Stimulated activated naive CD8-positive, alpha-beta T cell treated with anti-CD3 and anti-CD28 coated beads, Interleukin-15, amount 100 ng/mL, for 72 hours (primary cell): Measurements from ENCODE around the gene RFX4.
A peak's percentile ranks its signal among the peaks of the same experiment; 100 is the strongest.

Experiments used
- ATAC-seq: fragments of 150-1000 bp; cut with Tn5 transposase; 2 replicates; pipeline ENCODE4 v1.10.0; 2021; ENCODE audit warnings: mild to moderate bottlenecking, moderate library complexity
- DNase-seq, 2 donors: peaks; one replicate each; pipeline ENCODE4 v3.0.0; 2021 to 2022
- H3K27ac Mint-ChIP-seq, 2 donors: one replicate each; pipeline ENCODE4 v1.8.0; 2022; ENCODE audit warnings: mild to moderate bottlenecking in 2 of 2, mixed read lengths in 2 of 2, moderate library complexity in 2 of 2
- H3K27me3 Mint-ChIP-seq: one replicate; pipeline ENCODE4 v1.8.0; 2022; ENCODE audit warnings: mixed read lengths
- H3K4me1 Mint-ChIP-seq: one replicate; pipeline ENCODE4 v1.8.0; 2022; ENCODE audit warnings: mild to moderate bottlenecking, mixed read lengths
- H3K4me3 Mint-ChIP-seq, 2 donors: one replicate each; pipeline ENCODE4 v1.8.0; 2022; ENCODE audit warnings: mild to moderate bottlenecking in 2 of 2, mixed read lengths in 2 of 2, moderate library complexity in 1 of 2
- H3K9me3 Mint-ChIP-seq, 2 donors: one replicate each; pipeline ENCODE4 v1.8.0; 2022; ENCODE audit warnings: mixed read lengths in 2 of 2

The RFX4 gene

GRCh38 chr12:106655577-106655976 lies 72.8 kb downstream of the RFX4 start:
- no peak for ATAC-seq

GRCh38 chr12:106657488-106657887 lies 74.7 kb downstream of the RFX4 start:
- peaks cover 10% of the 10 kb centered on the region for H3K27me3 Mint-ChIP-seq
- peaks cover 21 to 31% of the 10 kb centered on the region in 2 donors for H3K9me3 Mint-ChIP-seq
- ATAC-seq = no peak
- no peaks in the 10 kb centered on the region for H3K4me1 Mint-ChIP-seq
- no peak overlapping the region for H3K27ac Mint-ChIP-seq
- H3K4me3 Mint-ChIP-seq = no peak overlapping the region
- no peak for DNase-seq

More at GRCh38 chr12:106655577-106655976, 72.8 kb downstream of the RFX4 start:
- Mint-ChIP-seq H3K27me3 (peaks cover 10% of the 10 kb centered on the region), H3K4me3 (no peak overlapping the region), H3K9me3 (peaks cover 8 to 15% of the 10 kb centered on the region in 2 donors), H3K27ac (no peak overlapping the region), H3K4me1 (no peaks in the 10 kb centered on the region)
- no peak for DNase-seq

GRCh38 chr12:106663385-106663784 lies 80.6 kb downstream of the RFX4 start:
- DNase-seq (no peak), ATAC-seq (no peak)
- Mint-ChIP-seq H3K4me1 (no peaks in the 10 kb centered on the region), H3K9me3 (peaks cover 39 to 48% of the 10 kb centered on the region in 2 donors), H3K4me3 (no peak overlapping the region), H3K27ac (no peak overlapping the region), H3K27me3 (peaks cover 11% of the 10 kb centered on the region)

- ATAC-seq = no peak
- peaks cover 47% of the 10 kb centered on the region for H3K27me3 Mint-ChIP-seq
Measured at GRCh38 chr12:106669216-106669615, 86.4 kb downstream of the RFX4 start.

GRCh38 chr12:106670131-106670530 lies 87.3 kb downstream of the RFX4 start:
- no peaks in the 10 kb centered on the region for H3K9me3 Mint-ChIP-seq
- DNase-seq (no peak), ATAC-seq (no peak)
- peaks cover 54% of the 10 kb centered on the region for H3K27me3 Mint-ChIP-seq
- H3K27ac Mint-ChIP-seq = peak overlapping the region in 1 of 2 donors; percentile 1
- no peaks in the 10 kb centered on the region for H3K4me1 Mint-ChIP-seq
- H3K4me3 Mint-ChIP-seq = no peak overlapping the region

More at GRCh38 chr12:106669216-106669615, 86.4 kb downstream of the RFX4 start:
- DNase-seq = no peak
- Mint-ChIP-seq H3K4me3 (no peak overlapping the region), H3K9me3 (peaks cover 5 to 8% of the 10 kb centered on the region in 2 donors), H3K4me1 (no peaks in the 10 kb centered on the region), H3K27ac (no peak overlapping the region)

- no peak overlapping the region for H3K4me3 Mint-ChIP-seq
- DNase-seq (no peak), ATAC-seq (no peak)
- H3K27ac Mint-ChIP-seq = no peak overlapping the region
- no peaks in the 10 kb centered on the region for H3K4me1 Mint-ChIP-seq
- no peaks in the 10 kb centered on the region for H3K9me3 Mint-ChIP-seq
- peaks cover 43% of the 10 kb centered on the region for H3K27me3 Mint-ChIP-seq
Measured at GRCh38 chr12:106671840-106672239, 89.0 kb downstream of the RFX4 start.

GRCh38 chr12:106672314-106673025 lies 89.7 kb downstream of the RFX4 start:
- Mint-ChIP-seq H3K27ac (no peak overlapping the region), H3K4me3 (no peak overlapping the region), H3K4me1 (no peaks in the 10 kb centered on the region), H3K9me3 (no peaks in the 10 kb centered on the region), H3K27me3 (peaks cover 43% of the 10 kb centered on the region)
- DNase-seq (no peak), ATAC-seq (no peak)

GRCh38 chr12:106673141-106673540 lies 90.3 kb downstream of the RFX4 start:
- no peaks in the 10 kb centered on the region for H3K4me1 Mint-ChIP-seq
- H3K9me3 Mint-ChIP-seq = no peaks in the 10 kb centered on the region
- ATAC-seq = no peak
- no peak for DNase-seq
- H3K4me3 Mint-ChIP-seq = no peak overlapping the region
- peaks cover 43% of the 10 kb centered on the region for H3K27me3 Mint-ChIP-seq
- no peak overlapping the region for H3K27ac Mint-ChIP-seq

GRCh38 chr12:106675651-106676435 lies 93.0 kb downstream of the RFX4 start:
- DNase-seq = no peak
- H3K4me1 Mint-ChIP-seq = no peaks in the 10 kb centered on the region
- peaks cover 36% of the 10 kb centered on the region for H3K27me3 Mint-ChIP-seq
- no peak overlapping the region for H3K27ac Mint-ChIP-seq
- H3K4me3 Mint-ChIP-seq = no peak overlapping the region
- ATAC-seq = no peak
- H3K9me3 Mint-ChIP-seq = no peaks in the 10 kb centered on the region

GRCh38 chr12:106679574-106679973 lies 96.8 kb downstream of the RFX4 start:
- DNase-seq = no peak
- ATAC-seq = no peak
- peaks cover 4% of the 10 kb centered on the region for H3K27me3 Mint-ChIP-seq
- no peak overlapping the region for H3K4me3 Mint-ChIP-seq
- H3K9me3 Mint-ChIP-seq = no peaks in the 10 kb centered on the region
- H3K27ac Mint-ChIP-seq = no peak overlapping the region
- no peaks in the 10 kb centered on the region for H3K4me1 Mint-ChIP-seq

- no peak overlapping the region for H3K27ac Mint-ChIP-seq
- H3K27me3 Mint-ChIP-seq = no peaks in the 10 kb centered on the region
- ATAC-seq (no peak), DNase-seq (no peak)
- no peaks in the 10 kb centered on the region for H3K4me1 Mint-ChIP-seq
- no peak overlapping the region for H3K4me3 Mint-ChIP-seq
- no peaks in the 10 kb centered on the region for H3K9me3 Mint-ChIP-seq
Measured at GRCh38 chr12:106680280-106680679, 97.5 kb downstream of the RFX4 start.

- H3K4me3 Mint-ChIP-seq = no peak overlapping the region
- H3K4me1 Mint-ChIP-seq = no peaks in the 10 kb centered on the region
- no peaks in the 10 kb centered on the region for H3K27me3 Mint-ChIP-seq
- ATAC-seq (no peak), DNase-seq (no peak)
- no peak overlapping the region for H3K27ac Mint-ChIP-seq
- H3K9me3 Mint-ChIP-seq = no peaks in the 10 kb centered on the region
Measured at GRCh38 chr12:106681210-106681609, 98.4 kb downstream of the RFX4 start.

GRCh38 chr12:106682594-106683234 lies 99.9 kb downstream of the RFX4 start:
- Mint-ChIP-seq H3K9me3 (no peaks in the 10 kb centered on the region), H3K27ac (no peak overlapping the region), H3K4me1 (no peaks in the 10 kb centered on the region), H3K27me3 (no peaks in the 10 kb centered on the region), H3K4me3 (no peak overlapping the region)
- ATAC-seq (peak; percentile 74), DNase-seq (no peak)

- Mint-ChIP-seq H3K4me3 (no peak overlapping the region), H3K9me3 (no peaks in the 10 kb centered on the region), H3K27me3 (no peaks in the 10 kb centered on the region), H3K27ac (peak overlapping the region in 1 of 2 donors; percentile 27), H3K4me1 (no peaks in the 10 kb centered on the region)
- ATAC-seq (no peak), DNase-seq (no peak)
Measured at GRCh38 chr12:106684497-106684896, 101.7 kb downstream of the RFX4 start.

- Mint-ChIP-seq H3K27ac (no peak overlapping the region), H3K27me3 (no peaks in the 10 kb centered on the region), H3K4me3 (no peak overlapping the region), H3K9me3 (no peaks in the 10 kb centered on the region), H3K4me1 (no peaks in the 10 kb centered on the region)
- ATAC-seq = no peak
- DNase-seq = no peak
Measured at GRCh38 chr12:106685381-106685780, 102.6 kb downstream of the RFX4 start.

GRCh38 chr12:106687672-106688071 lies 104.9 kb downstream of the RFX4 start:
- no peak overlapping the region for H3K4me3 Mint-ChIP-seq
- H3K27me3 Mint-ChIP-seq = no peaks in the 10 kb centered on the region
- no peak for ATAC-seq
- no peak overlapping the region for H3K27ac Mint-ChIP-seq
- DNase-seq = no peak
- H3K4me1 Mint-ChIP-seq = no peaks in the 10 kb centered on the region
- H3K9me3 Mint-ChIP-seq = no peaks in the 10 kb centered on the region
